Left cardiac atrium (tissue), 4 donors: ENCODE measurements around the gene CDC27. TPM values are rescaled to one million over a fixed set of nuclear protein-coding genes. Genes with fewer than 3 reads are reported as not detected.
A peak's percentile ranks its signal among the peaks of the same experiment; 100 is the strongest.
"Not testable (repeated sequence)": the region's sequence is repeated elsewhere in the genome, so short reads cannot be mapped to it uniquely, and the experiment has no call there.

ENCODE experiments used
- ATAC-seq, 2 donors: fragments of 200-7000 bp; cut with Tn5 transposase; one replicate each; pipeline ENCODE4 v1.9.1; 2020; ENCODE audit warnings: mild to moderate bottlenecking in 2 of 2, moderate library complexity in 2 of 2
- DNase-seq: peaks from one replicate; pipeline ENCODE4 v3.0.0-alpha.2; 2020
- intact Hi-C, 2 donors: fragments of 100-400 bp; cut with DNase I; formaldehyde crosslinking; loops; one replicate each; pipeline versions ENCODE4 v1.14.1 to v1.15.1; 2022 to 2023
- long read RNA-seq: library from polyadenylated mRNA; unstranded; transcript quantifications from one replicate; pipeline ENCODE4 v2.0.0, GENCODE V29; 2021
- total RNA-seq, 2 donors: library from RNA; stranded (reverse); fragmentation: NEBNext Ultra II Directional; extraction: Animal tissue kit (Norgen Biotek cat#: 25700); gene quantifications; one replicate each; pipeline ENCODE4 v1.2.1, GENCODE V29; 2021
- donor health status: DM: no; HTN: yes; CAD: no.
- donor health status: DM: no; HTN: yes; CAD: no; lungs with severe emphysema.
- donor health status: DM: yes; HTN: yes; CAD: no.
- donor health status: Dilated cardiomyopathy.

Gene CDC27
- total RNA-seq, result 10 to 100 TPM; 75.7 to 83.9 TPM
- long read RNA-seq, partial matches to known transcripts, result 8 of 10 reads
- long read RNA-seq, other reads (novel, unspliced or antisense), result 2 of 10 reads

- intact Hi-C loops, result no loop called here
- ATAC-seq, result peak; percentile 97 to 98
- DNase-seq, result peak; percentile 100
These were observed at the start of gene CDC27 for GRCh38 chr17:47188876-47189731. CDC27 (minus strand) TSS chr17:47189295; CDS start chr17:47189172, 123 bp downstream.

- intact Hi-C loops, result loop anchor here in 1 of 2 donors (5.0 kb wide), 1 partner anchor 79 kb away; no protein-coding TSS in a partner anchor
- no peak for ATAC-seq
These were observed 49.4 kb upstream of the CDC27 start for GRCh38 chr17:47238321-47239010.

GRCh38 chr17:47237841-47238240 is 48.7 kb upstream of the CDC27 start:
- DNase-seq (no peak), ATAC-seq (no peak)
- intact Hi-C loops, result loop anchor here in 1 of 2 donors (5.0 kb wide), 1 partner anchor 79 kb away; no protein-coding TSS in a partner anchor

More at GRCh38 chr17:47238321-47239010, 49.4 kb upstream of the CDC27 start:
- DNase-seq, result no peak

- intact Hi-C loops, result loop anchor here in 1 of 2 donors (5.0 kb wide), 1 partner anchor 81 kb away; no protein-coding TSS in a partner anchor
- DNase-seq (no peak), ATAC-seq (no peak)
These were observed 46.8 kb upstream of the CDC27 start for GRCh38 chr17:47235923-47236322.

- DNase-seq (no peak), ATAC-seq (no peak)
- intact Hi-C loops, result loop anchor here in 1 of 2 donors (5.0 kb wide), 1 partner anchor 82 kb away; no protein-coding TSS in a partner anchor
These were observed 46.4 kb upstream of the CDC27 start for GRCh38 chr17:47235506-47235905.

- ATAC-seq, result no peak
- intact Hi-C loops, result no loop called here
These were observed 43.4 kb upstream of the CDC27 start for GRCh38 chr17:47232465-47232864.

GRCh38 chr17:47231866-47232265 is 42.8 kb upstream of the CDC27 start:
- no peak for DNase-seq
- intact Hi-C loops, result no loop called here
- no peak for ATAC-seq

More at GRCh38 chr17:47232465-47232864, 43.4 kb upstream of the CDC27 start:
- DNase-seq, result no peak

GRCh38 chr17:47231334-47231733 is 42.2 kb upstream of the CDC27 start:
- no peak for ATAC-seq
- intact Hi-C loops, result no loop called here

GRCh38 chr17:47230864-47231263 is 41.8 kb upstream of the CDC27 start:
- no peak for ATAC-seq
- intact Hi-C loops, result no loop called here

More at GRCh38 chr17:47231334-47231733, 42.2 kb upstream of the CDC27 start:
- DNase-seq, result no peak

GRCh38 chr17:47229535-47230443 is 40.7 kb upstream of the CDC27 start:
- intact Hi-C loops, result loop anchor here in 1 of 2 donors (1.0 kb wide), 1 partner anchor 87 kb away; no protein-coding TSS in a partner anchor
- peak; percentile 63 to 79 for ATAC-seq

More at GRCh38 chr17:47230864-47231263, 41.8 kb upstream of the CDC27 start:
- no peak for DNase-seq

GRCh38 chr17:47227862-47228261 is 38.8 kb upstream of the CDC27 start:
- DNase-seq, result no peak
- intact Hi-C loops, result no loop called here
- no peak for ATAC-seq

More at GRCh38 chr17:47229535-47230443, 40.7 kb upstream of the CDC27 start:
- DNase-seq, result peak; percentile 90

- intact Hi-C loops, result no loop called here
- DNase-seq (no peak), ATAC-seq (peak in 1 of 2 donors; percentile 2)
These were observed 37.0 kb upstream of the CDC27 start for GRCh38 chr17:47225911-47226688.

- peak; percentile 91 for DNase-seq
- intact Hi-C loops, result no loop called here
- peak; percentile 45 to 63 for ATAC-seq
These were observed 36.4 kb upstream of the CDC27 start for GRCh38 chr17:47225436-47225858.

- DNase-seq (no peak), ATAC-seq (peak in 1 of 2 donors; percentile 1)
- intact Hi-C loops, result no loop called here
These were observed 35.9 kb upstream of the CDC27 start for GRCh38 chr17:47224966-47225365.

GRCh38 chr17:47224077-47224476 is 35.0 kb upstream of the CDC27 start:
- intact Hi-C loops, DNase-seq, ATAC-seq: not testable (repeated sequence)

GRCh38 chr17:47223460-47223859 is 34.4 kb upstream of the CDC27 start:
- DNase-seq (no peak), ATAC-seq (no peak)
- intact Hi-C loops, result no loop called here

GRCh38 chr17:47223007-47223406 is 33.9 kb upstream of the CDC27 start:
- intact Hi-C loops, result no loop called here
- no peak for ATAC-seq

GRCh38 chr17:47222047-47222446 is 33.0 kb upstream of the CDC27 start:
- intact Hi-C loops, result no loop called here
- DNase-seq (no peak), ATAC-seq (no peak)

More at GRCh38 chr17:47223007-47223406, 33.9 kb upstream of the CDC27 start:
- no peak for DNase-seq
